HepG2 (cell line): Measurements from ENCODE around the gene EEIG1. TPM values are rescaled to one million over a fixed set of nuclear protein-coding genes. Genes with fewer than 3 reads are reported as not detected.
A peak's percentile ranks its signal among the peaks of the same experiment; 100 is the strongest.

ENCODE experiments used
- ATAC-seq: fragments of 200-7000 bp; cut with Tn5 transposase; 3 replicates; pipeline ENCODE4 v1.9.1; 2020; ENCODE audit warnings: mild to moderate bottlenecking, moderate library complexity
- BruUV-seq: library from RNA; stranded (reverse); fragments of 400-500 nt; replicated peaks from 2 replicates; lab custom pipeline; 2021; lab: Mats Ljungman, UMichigan
- CTCF ChIA-PET: fragments of 300-600 bp; formaldehyde crosslinking; extraction: SDS; loops from one replicate; lab custom pipeline; 2021; ENCODE audit warnings: low total read pairs, inconsistent platforms, low intra/inter-chr PET ratio; lab: Yijun Ruan, JAX
- POLR2A ChIA-PET: fragments of 350-600 bp; sonication (Branson Sonifier 250); formaldehyde crosslinking; loops from one replicate; lab custom pipeline; 2020; ENCODE audit warnings: antibody characterized with exemption, inconsistent platforms; lab: Yijun Ruan, JAX
- DNase-seq: peaks from one replicate; pipeline ENCODE4 v3.0.0-alpha.2; 2015; ENCODE audit warnings: low spot score
- FAIRE-seq: peaks from 3 replicates; lab custom pipeline; 2011; peaks lifted over from hg19 to GRCh38; lab: Jason Lieb, UNC
- H2AFZ ChIP-seq: one replicate; pipeline ENCODE4 v1.6.1; 2011; ENCODE audit warnings: low read length, inconsistent platforms
- H3K27ac ChIP-seq: fragments of 300-600 bp; 3 replicates; pipeline ENCODE4 v1.8.0; 2011; ENCODE audit warnings: mixed run types, mild to moderate bottlenecking, mixed read lengths, low read length, inconsistent platforms; ENCODE audit not compliant: insufficient read depth; ENCODE audit errors: extremely low read length
- H3K27me3 ChIP-seq, 2 experiments: fragments of 200-600 bp in 1 of 2; 2 replicates in 1 of 2; 3 replicates in 1 of 2; pipeline versions ENCODE4 v1.6.0 to v1.8.0; 2011; ENCODE audit warnings: low read length in 2 of 2, mild to moderate bottlenecking in 2 of 2, moderate library complexity in 2 of 2, inconsistent platforms in 1 of 2; ENCODE audit not compliant: insufficient read depth in 2 of 2, control insufficient read depth in 1 of 2
- H3K36me3 ChIP-seq, 2 experiments: fragments of 200-600 bp in 1 of 2; replicated peaks in 1 of 2; 2 replicates in 1 of 2; 3 replicates in 1 of 2; pipeline versions ENCODE4 v1.5.1 to v1.8.0; 2011; ENCODE audit warnings: low read length in 2 of 2, inconsistent platforms in 1 of 2; ENCODE audit not compliant: insufficient read depth in 2 of 2, control insufficient read depth in 1 of 2
- H3K4me1 ChIP-seq: 2 replicates; pipeline ENCODE4 v1.5.1; 2012; ENCODE audit warnings: low read length, inconsistent platforms; ENCODE audit not compliant: insufficient read depth
- H3K4me2 ChIP-seq: 2 replicates; pipeline ENCODE4 v1.6.0; 2011; ENCODE audit warnings: low read depth, low read length, inconsistent platforms
- H3K4me3 ChIP-seq, 3 experiments: fragments of 200-600 bp in 1 of 3; sonication (generic), shearing (Covaris generic) in 1 of 3; replicated peaks in 1 of 3; 2 replicates each; pipeline ENCODE4 v1.5.1; 2011 to 2016; ENCODE audit warnings: low read length in 3 of 3, inconsistent platforms in 2 of 3, low read depth in 2 of 3, mild to moderate bottlenecking in 2 of 3, control low read depth in 1 of 3, mixed read lengths in 1 of 3; ENCODE audit not compliant: insufficient read depth in 1 of 3
- H3K79me2 ChIP-seq: one replicate; pipeline ENCODE4 v1.6.1; 2011; ENCODE audit warnings: low read length, inconsistent platforms; ENCODE audit not compliant: insufficient read depth
- H3K9ac ChIP-seq: 2 replicates; pipeline ENCODE4 v1.6.0; 2011; ENCODE audit warnings: mild to moderate bottlenecking, low read depth, low read length, inconsistent platforms; ENCODE audit not compliant: insufficient read depth
- H3K9me3 ChIP-seq: 2 replicates; pipeline ENCODE4 v1.5.1; 2012; ENCODE audit warnings: mild to moderate bottlenecking, low read length
- H4K20me1 ChIP-seq: 2 replicates; pipeline ENCODE4 v1.6.0; 2011; ENCODE audit warnings: inconsistent platforms, mild to moderate bottlenecking, low read length, moderate library complexity; ENCODE audit not compliant: insufficient read depth
- ELF3 ChIP-seq: IDR thresholded peaks from 2 replicates; pipeline ENCODE4 v1.6.1; 2016; ENCODE audit warnings: missing genetic modification reagents, missing compliant biosample characterization
- KDM4B ChIP-seq: sonication (generic); formaldehyde crosslinking; IDR thresholded peaks from 2 replicates; pipeline ENCODE4 v1.4.0; 2020; ENCODE audit warnings: missing genetic modification reagents
- NRL ChIP-seq: sonication (generic); formaldehyde crosslinking; IDR thresholded peaks from 2 replicates; pipeline ENCODE4 v1.5.0; 2020; ENCODE audit warnings: missing genetic modification reagents, mild to moderate bottlenecking, moderate library complexity, borderline replicate concordance
- RELA ChIP-seq: sonication (generic); formaldehyde crosslinking; IDR thresholded peaks from 2 replicates; pipeline ENCODE4 v1.4.0; 2020; ENCODE audit warnings: missing genetic modification reagents
- TBP ChIP-seq: sonication (generic); formaldehyde crosslinking; IDR thresholded peaks from 2 replicates; pipeline ENCODE4 v1.5.0; 2020; ENCODE audit warnings: missing genetic modification reagents
- ZNF256 ChIP-seq: sonication (generic); formaldehyde crosslinking; conservative IDR thresholded peaks from 2 replicates; pipeline ENCODE4 v1.4.0; 2020; ENCODE audit warnings: missing genetic modification reagents
- ZNF34 ChIP-seq: sonication (generic); formaldehyde crosslinking; IDR thresholded peaks from 2 replicates; pipeline ENCODE4 v1.4.0; 2020; ENCODE audit warnings: mild to moderate bottlenecking, missing genetic modification reagents, borderline replicate concordance
- ZNF557 ChIP-seq: sonication (generic); formaldehyde crosslinking; IDR thresholded peaks from 2 replicates; pipeline ENCODE4 v1.4.0; 2020; ENCODE audit warnings: missing genetic modification reagents
- ZNF598 ChIP-seq: sonication (generic); formaldehyde crosslinking; IDR thresholded peaks from 2 replicates; pipeline ENCODE4 v1.5.1; 2020; ENCODE audit warnings: mild to moderate bottlenecking, missing genetic modification reagents, borderline replicate concordance
- ZNF761 ChIP-seq: sonication (generic); formaldehyde crosslinking; conservative IDR thresholded peaks from 2 replicates; pipeline ENCODE4 v1.4.0; 2020; ENCODE audit warnings: mild to moderate bottlenecking, missing genetic modification reagents
- WGBS: methylation state at CpG from one replicate; pipeline ENCODE4 v1.1.6; 2017; ENCODE audit warnings: low lambda C conversion rate; 5-methylcytosine and 5-hydroxymethylcytosine counted together
- in situ Hi-C: cut with HindIII; loops from 2 replicates; pipeline ENCODE4 v1.10.0; 2017; ENCODE audit warnings: low pct_unique_long_range_greater_than_20kb; ENCODE audit not compliant: extremely low pct_ligation_motif_present
- intact Hi-C: fragments of 100-400 bp; cut with micrococcal nuclease; formaldehyde crosslinking; loops from one replicate; pipeline ENCODE4 v1.10.0; 2022; ENCODE audit not compliant: unreplicated experiment
- polyA plus RNA-seq, 8 experiments: library from polyadenylated mRNA; depleted of rRNA in 3 of 8; stranded (reverse) in 7 of 8; unstranded in 1 of 8; fragments of >200 nt; fragmentation: Illumina TruSeq in 4 of 8; extraction: Trizol in 4 of 8; gene quantifications; 2 replicates each; pipeline versions ENCODE4 v1.2.1 to v1.2.3, GENCODE V29; 2011 to 2016; ENCODE audit warnings: low read depth in 4 of 8, missing spikeins in 1 of 8, mixed read lengths in 1 of 8; ENCODE audit not compliant: insufficient read depth in 1 of 8
- total RNA-seq, 5 experiments: library from RNA; depleted of rRNA; stranded (reverse); fragments of >200 nt; fragmentation: Illumina TruSeq; extraction: Trizol; gene quantifications; 2 replicates each; pipeline ENCODE4 v1.2.3, GENCODE V29; 2016; ENCODE audit warnings: low read depth in 1 of 5
- TF ChIP-seq, protein P1 (sequence below): sonication (generic); formaldehyde crosslinking; IDR thresholded peaks from 2 replicates; pipeline ENCODE4 v1.8.0; 2022; ENCODE audit warnings: mild to moderate bottlenecking, missing genetic modification reagents; ENCODE audit not compliant: insufficient replicate concordance
- TF ChIP-seq, protein P2 (sequence below): sonication (generic); formaldehyde crosslinking; IDR thresholded peaks from 2 replicates; pipeline ENCODE4 v1.4.0; 2020; ENCODE audit warnings: mild to moderate bottlenecking, missing genetic modification reagents
- TF ChIP-seq, protein P3 (sequence below): sonication (generic); formaldehyde crosslinking; IDR thresholded peaks from 2 replicates; pipeline ENCODE4 v1.4.0; 2020; ENCODE audit warnings: mild to moderate bottlenecking, missing genetic modification reagents

Gene EEIG1
- total and polyA plus RNA-seq, 2 of the 13 experiments (the other 11 are each of a cell fraction or from before 2014, with no cell fraction given) = 16.6 to 25.2 TPM

GRCh38 chr9:128005923-128006322, 25.1 kb upstream of the EEIG1 start:
- no TSS peak for BruUV-seq
- peak overlapping the region; percentile 26 for H3K27ac ChIP-seq
- WGBS = 18% methylated on average over 5 of the region's 12 CpGs
- no peak for TF ChIP-seq ZNF557 (CRISPR knock-in tag)
- TF ChIP-seq, protein P1, sequence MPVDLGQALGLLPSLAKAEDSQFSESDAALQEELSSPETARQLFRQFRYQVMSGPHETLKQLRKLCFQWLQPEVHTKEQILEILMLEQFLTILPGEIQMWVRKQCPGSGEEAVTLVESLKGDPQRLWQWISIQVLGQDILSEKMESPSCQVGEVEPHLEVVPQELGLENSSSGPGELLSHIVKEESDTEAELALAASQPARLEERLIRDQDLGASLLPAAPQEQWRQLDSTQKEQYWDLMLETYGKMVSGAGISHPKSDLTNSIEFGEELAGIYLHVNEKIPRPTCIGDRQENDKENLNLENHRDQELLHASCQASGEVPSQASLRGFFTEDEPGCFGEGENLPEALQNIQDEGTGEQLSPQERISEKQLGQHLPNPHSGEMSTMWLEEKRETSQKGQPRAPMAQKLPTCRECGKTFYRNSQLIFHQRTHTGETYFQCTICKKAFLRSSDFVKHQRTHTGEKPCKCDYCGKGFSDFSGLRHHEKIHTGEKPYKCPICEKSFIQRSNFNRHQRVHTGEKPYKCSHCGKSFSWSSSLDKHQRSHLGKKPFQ = no peak
- TF ChIP-seq NRL (CRISPR knock-in tag) = no peak
- no peak for TF ChIP-seq RELA (CRISPR knock-in tag)
- TF ChIP-seq ZNF761 (CRISPR knock-in tag) = no peak
- no peak for TF ChIP-seq ZNF598 (CRISPR knock-in tag)
- TF ChIP-seq ZNF256 (CRISPR knock-in tag) = no peak
- TF ChIP-seq TBP (CRISPR knock-in tag) = no peak
- TF ChIP-seq, protein P2, sequence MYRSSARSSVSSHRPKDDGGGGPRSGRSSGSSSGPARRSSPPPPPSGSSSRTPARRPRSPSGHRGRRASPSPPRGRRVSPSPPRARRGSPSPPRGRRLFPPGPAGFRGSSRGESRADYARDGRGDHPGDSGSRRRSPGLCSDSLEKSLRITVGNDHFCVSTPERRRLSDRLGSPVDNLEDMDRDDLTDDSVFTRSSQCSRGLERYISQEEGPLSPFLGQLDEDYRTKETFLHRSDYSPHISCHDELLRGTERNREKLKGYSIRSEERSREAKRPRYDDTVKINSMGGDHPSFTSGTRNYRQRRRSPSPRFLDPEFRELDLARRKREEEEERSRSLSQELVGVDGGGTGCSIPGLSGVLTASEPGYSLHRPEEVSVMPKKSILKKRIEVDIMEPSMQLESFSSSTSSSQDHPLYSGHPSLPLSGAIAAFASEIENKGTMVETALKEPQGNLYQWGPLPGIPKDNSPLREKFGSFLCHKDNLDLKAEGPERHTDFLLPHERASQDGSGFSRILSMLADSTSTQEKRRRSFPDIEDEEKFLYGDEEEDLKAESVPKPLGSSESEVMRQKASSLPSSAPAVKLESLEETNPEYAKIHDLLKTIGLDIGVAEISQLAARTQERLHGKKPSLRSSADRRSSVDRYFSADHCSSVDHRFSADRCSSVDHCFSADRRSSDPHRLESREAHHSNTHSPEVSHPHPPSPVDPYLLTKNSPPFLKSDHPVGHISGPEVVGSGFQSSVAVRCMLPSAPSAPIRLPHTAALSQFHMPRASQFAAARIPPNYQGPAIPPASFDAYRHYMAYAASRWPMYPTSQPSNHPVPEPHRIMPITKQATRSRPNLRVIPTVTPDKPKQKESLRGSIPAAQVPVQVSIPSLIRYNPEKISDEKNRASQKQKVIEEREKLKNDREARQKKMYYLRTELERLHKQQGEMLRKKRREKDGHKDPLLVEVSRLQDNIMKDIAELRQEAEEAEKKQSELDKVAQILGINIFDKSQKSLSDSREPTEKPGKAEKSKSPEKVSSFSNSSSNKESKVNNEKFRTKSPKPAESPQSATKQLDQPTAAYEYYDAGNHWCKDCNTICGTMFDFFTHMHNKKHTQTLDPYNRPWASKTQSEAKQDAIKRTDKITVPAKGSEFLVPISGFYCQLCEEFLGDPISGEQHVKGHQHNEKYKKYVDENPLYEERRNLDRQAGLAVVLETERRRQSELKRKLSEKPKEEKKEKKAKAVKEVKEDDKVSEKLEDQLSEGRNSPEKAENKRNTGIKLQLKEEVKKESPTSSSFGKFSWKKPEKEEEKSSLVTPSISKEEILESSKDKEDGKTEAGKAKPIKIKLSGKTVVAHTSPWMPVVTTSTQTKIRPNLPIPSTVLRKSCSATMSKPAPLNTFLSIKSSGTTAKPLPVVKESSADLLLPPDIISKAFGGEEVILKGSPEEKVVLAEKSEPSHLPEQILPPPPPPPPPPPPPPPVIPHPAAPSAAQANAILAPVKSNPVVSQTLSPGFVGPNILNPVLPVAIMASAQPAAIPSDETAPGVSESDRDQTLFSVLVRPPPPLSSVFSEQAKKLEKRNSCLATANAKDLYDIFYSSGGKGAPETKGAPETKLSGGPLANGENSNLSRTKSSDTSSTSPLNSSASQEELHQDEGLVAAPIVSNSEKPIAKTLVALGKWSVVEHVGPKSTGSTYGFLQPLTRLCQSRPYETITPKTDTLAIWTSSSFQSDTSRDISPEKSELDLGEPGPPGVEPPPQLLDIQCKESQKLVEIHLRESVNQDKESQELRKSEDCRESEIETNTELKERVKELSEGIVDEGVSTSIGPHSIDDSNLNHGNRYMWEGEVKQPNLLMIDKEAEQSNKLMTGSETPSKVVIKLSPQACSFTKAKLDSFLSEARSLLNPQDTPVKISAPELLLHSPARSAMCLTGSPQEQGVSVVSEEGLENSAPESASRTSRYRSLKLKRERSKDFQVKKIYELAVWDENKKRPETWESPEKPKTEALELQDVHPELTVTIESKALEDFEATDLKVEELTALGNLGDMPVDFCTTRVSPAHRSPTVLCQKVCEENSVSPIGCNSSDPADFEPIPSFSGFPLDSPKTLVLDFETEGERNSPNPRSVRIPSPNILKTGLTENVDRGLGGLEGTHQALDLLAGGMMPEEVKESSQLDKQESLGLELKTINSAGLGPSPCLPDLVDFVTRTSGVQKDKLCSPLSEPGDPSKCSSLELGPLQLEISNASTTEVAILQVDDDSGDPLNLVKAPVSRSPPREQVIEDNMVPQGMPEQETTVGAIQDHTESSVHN = no peak
- TF ChIP-seq, protein P3, sequence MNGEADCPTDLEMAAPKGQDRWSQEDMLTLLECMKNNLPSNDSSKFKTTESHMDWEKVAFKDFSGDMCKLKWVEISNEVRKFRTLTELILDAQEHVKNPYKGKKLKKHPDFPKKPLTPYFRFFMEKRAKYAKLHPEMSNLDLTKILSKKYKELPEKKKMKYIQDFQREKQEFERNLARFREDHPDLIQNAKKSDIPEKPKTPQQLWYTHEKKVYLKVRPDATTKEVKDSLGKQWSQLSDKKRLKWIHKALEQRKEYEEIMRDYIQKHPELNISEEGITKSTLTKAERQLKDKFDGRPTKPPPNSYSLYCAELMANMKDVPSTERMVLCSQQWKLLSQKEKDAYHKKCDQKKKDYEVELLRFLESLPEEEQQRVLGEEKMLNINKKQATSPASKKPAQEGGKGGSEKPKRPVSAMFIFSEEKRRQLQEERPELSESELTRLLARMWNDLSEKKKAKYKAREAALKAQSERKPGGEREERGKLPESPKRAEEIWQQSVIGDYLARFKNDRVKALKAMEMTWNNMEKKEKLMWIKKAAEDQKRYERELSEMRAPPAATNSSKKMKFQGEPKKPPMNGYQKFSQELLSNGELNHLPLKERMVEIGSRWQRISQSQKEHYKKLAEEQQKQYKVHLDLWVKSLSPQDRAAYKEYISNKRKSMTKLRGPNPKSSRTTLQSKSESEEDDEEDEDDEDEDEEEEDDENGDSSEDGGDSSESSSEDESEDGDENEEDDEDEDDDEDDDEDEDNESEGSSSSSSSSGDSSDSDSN (CRISPR knock-in tag) = peak; percentile 97
- peak; percentile 87 for TF ChIP-seq ELF3 (CRISPR knock-in tag)
- TF ChIP-seq ZNF34 (CRISPR knock-in tag) = no peak
- no peak for TF ChIP-seq KDM4B (CRISPR knock-in tag)

More at GRCh38 chr9:128005923-128006322, 25.1 kb upstream of the EEIG1 start:
- H3K4me2 ChIP-seq = peak overlapping the region; percentile 53
- POLR2A ChIA-PET = interaction anchor here (1.1 kb wide), 1 partner anchor 11 kb away, joined by 3 read pairs; no protein-coding TSS in a partner anchor
- H3K36me3 ChIP-seq = no peaks in the 10 kb centered on the region
- CTCF ChIA-PET = interaction anchor here (1.2 kb wide), 1 partner anchor 51 kb away, joined by 3 read pairs; no protein-coding TSS in a partner anchor
- H3K4me3 ChIP-seq = no peak overlapping the region
- H3K9me3 ChIP-seq = no peaks in the 10 kb centered on the region
- no peak overlapping the region for H2AFZ ChIP-seq
- peaks cover 0 to 4% of the 10 kb centered on the region in 2 experiments; a peak in 2 of 5 replicates for H3K27me3 ChIP-seq
- no peaks in the 10 kb centered on the region for H3K79me2 ChIP-seq
- H4K20me1 ChIP-seq = no peaks in the 10 kb centered on the region
- intact Hi-C loops = no loop called here
- no peak overlapping the region for H3K9ac ChIP-seq
- ATAC-seq (peak; percentile 88), DNase-seq (peak; percentile 56), FAIRE-seq (no peak)
- in situ Hi-C loops = no loop called here
- H3K4me1 ChIP-seq = peaks cover 70% of the 10 kb centered on the region
